Activated CD4-positive, alpha-beta memory T cell treated with anti-CD3 and anti-CD28 coated beads for 36 hours (primary cell): Measurements from ENCODE around the gene STRBP. TPM values are rescaled to one million over a fixed set of nuclear protein-coding genes. Genes with fewer than 3 reads are reported as not detected.
"Not testable (repeated sequence)": the region's sequence is repeated elsewhere in the genome, so short reads cannot be mapped to it uniquely, and the experiment has no call there.

Source experiments
- CTCF ChIA-PET: fragments of 350-600 bp; sonication (Branson Sonifier 250); formaldehyde crosslinking; loops from one replicate; lab custom pipeline; 2021; ENCODE audit warnings: antibody characterized with exemption, inconsistent platforms; lab: Charles Lee
- POLR2A ChIA-PET: fragments of 350-600 bp; sonication (Branson Sonifier 250); formaldehyde crosslinking; loops from one replicate; lab custom pipeline; 2021; ENCODE audit warnings: antibody characterized with exemption; lab: Charles Lee
- DNase-seq: peaks from one replicate; pipeline ENCODE4 v3.0.0-alpha.2; 2020
- H3K27ac Mint-ChIP-seq: one replicate; pipeline ENCODE4 v1.8.0; 2021; ENCODE audit warnings: mixed read lengths
- H3K27me3 Mint-ChIP-seq: one replicate; pipeline ENCODE4 v1.8.0; 2021; ENCODE audit warnings: mixed read lengths
- H3K36me3 Mint-ChIP-seq: one replicate; pipeline ENCODE4 v1.8.0; 2021; ENCODE audit warnings: mixed read lengths
- H3K4me1 Mint-ChIP-seq: one replicate; pipeline ENCODE4 v1.8.0; 2021; ENCODE audit warnings: low read depth, mixed read lengths
- H3K4me3 Mint-ChIP-seq: one replicate; pipeline ENCODE4 v1.8.0; 2021; ENCODE audit warnings: mild to moderate bottlenecking, mixed read lengths
- H3K9me3 Mint-ChIP-seq: one replicate; pipeline ENCODE4 v1.8.0; 2021; ENCODE audit warnings: mixed read lengths
- intact Hi-C: fragments of 100-400 bp; cut with micrococcal nuclease; formaldehyde crosslinking; loops from one replicate; pipeline ENCODE4 v1.15.1; 2023
- total RNA-seq, 2 experiments: library from RNA; stranded (reverse); gene quantifications; one replicate each; pipeline ENCODE4 v1.2.3, GENCODE V29; 2021

The STRBP gene
- total RNA-seq, 2 experiments from 2014 or later = 27.5 to 29.1 TPM

DNA sequence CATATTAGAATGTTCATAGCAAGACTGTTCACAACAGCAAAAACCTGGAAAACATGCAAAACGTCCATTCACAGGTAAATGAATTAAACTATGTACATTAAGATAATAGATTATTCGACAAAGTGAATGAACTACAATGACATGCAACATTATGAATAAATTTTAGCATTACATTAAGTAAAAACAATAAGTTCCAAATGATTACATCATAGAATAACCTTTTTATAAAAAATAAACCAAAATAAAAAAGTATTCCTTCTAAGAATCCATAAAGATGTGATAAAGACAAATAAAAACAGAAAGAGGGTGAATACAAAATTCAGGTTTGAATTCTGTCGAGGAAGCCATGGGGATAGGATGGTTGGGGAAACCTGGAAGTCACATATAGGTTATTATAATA, 57.3 kb downstream of the STRBP start:
- no peaks in the 10 kb centered on the region for H3K4me1 Mint-ChIP-seq
- intact Hi-C loops = no loop called here
- no peaks in the 10 kb centered on the region for H3K27me3 Mint-ChIP-seq
- POLR2A ChIA-PET = interaction anchor here (0.6 kb wide), 1 partner anchor 727 kb away, joined by 4 read pairs; no protein-coding TSS in a partner anchor
- no peaks in the 10 kb centered on the region for H3K36me3 Mint-ChIP-seq
- no peaks in the 10 kb centered on the region for H3K9me3 Mint-ChIP-seq
- no peak overlapping the region for H3K27ac Mint-ChIP-seq
- CTCF ChIA-PET = no interaction called here
- DNase-seq = no peak
- no peak overlapping the region for H3K4me3 Mint-ChIP-seq

GRCh38 chr9:123208626-123209174, 59.7 kb downstream of the STRBP start:
- Mint-ChIP-seq H3K36me3 (no peaks in the 10 kb centered on the region), H3K9me3 (no peaks in the 10 kb centered on the region), H3K4me3 (no peak overlapping the region), H3K27me3 (no peaks in the 10 kb centered on the region), H3K4me1 (no peaks in the 10 kb centered on the region), H3K27ac (no peak overlapping the region)
- DNase-seq = no peak
- CTCF ChIA-PET = interaction anchor here (1.3 kb wide), 1 partner anchor 145 kb away, joined by 3 read pairs; no protein-coding TSS in a partner anchor
- POLR2A ChIA-PET = no interaction called here
- intact Hi-C loops = no loop called here

DNA sequence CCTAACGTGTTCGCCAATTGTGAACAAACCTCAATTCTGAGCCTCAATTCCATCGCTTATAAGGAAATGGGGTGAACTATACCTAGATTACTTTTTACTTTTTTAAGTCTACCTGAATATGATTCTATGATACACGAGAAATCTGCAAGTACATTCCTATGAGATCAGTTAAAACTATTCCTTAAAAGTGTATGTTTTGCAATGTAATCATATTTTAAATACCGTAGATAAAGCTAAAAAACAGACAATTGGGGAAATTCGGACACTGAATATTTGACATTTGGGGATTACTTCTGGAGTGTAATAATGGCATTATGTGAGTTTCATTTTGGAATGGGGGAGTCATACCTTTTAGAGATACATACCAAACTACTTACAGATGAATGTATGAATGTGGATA, 62.3 kb downstream of the STRBP start:
- Mint-ChIP-seq H3K27me3 (no peaks in the 10 kb centered on the region), H3K36me3 (no peaks in the 10 kb centered on the region), H3K4me1 (no peaks in the 10 kb centered on the region), H3K27ac (no peak overlapping the region), H3K9me3 (no peaks in the 10 kb centered on the region), H3K4me3 (no peak overlapping the region)
- ChIA-PET CTCF (interaction anchor here (0.9 kb wide), 1 partner anchor 19 kb away, joined by 3 read pairs; no protein-coding TSS in a partner anchor), POLR2A (no interaction called here)
- intact Hi-C loops = no loop called here
- no peak for DNase-seq

DNA sequence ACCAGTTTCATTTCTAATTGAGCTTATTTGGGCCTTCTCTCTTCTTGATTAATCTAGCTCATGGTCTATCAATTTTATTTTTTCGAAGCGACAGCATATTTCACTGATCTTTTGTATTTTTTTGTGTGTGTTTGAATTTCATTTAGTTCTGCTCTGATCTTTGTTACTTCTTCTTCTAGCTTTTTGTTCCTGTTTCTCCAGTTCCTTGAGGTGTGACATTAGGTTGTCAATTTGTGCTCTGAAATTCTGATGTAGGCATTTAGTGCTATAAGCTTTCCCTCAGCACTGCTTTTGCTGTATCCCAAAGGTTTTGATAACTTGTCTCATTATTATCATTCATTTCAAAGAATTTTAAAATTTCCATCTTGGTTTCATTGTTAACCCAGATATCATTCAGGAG, 67.3 kb downstream of the STRBP start:
- H3K27ac Mint-ChIP-seq = no peak overlapping the region
- H3K4me1 Mint-ChIP-seq = no peaks in the 10 kb centered on the region
- no peaks in the 10 kb centered on the region for H3K9me3 Mint-ChIP-seq
- POLR2A ChIA-PET = no interaction called here
- no peaks in the 10 kb centered on the region for H3K27me3 Mint-ChIP-seq
- DNase-seq = no peak
- CTCF ChIA-PET = no interaction called here
- no peaks in the 10 kb centered on the region for H3K36me3 Mint-ChIP-seq
- H3K4me3 Mint-ChIP-seq = no peak overlapping the region
- intact Hi-C loops = no loop called here

- H3K4me3 Mint-ChIP-seq, POLR2A ChIA-PET, H3K27ac Mint-ChIP-seq: not testable (repeated sequence)
These were observed 67.9 kb downstream of the STRBP start for GRCh38 chr9:123200469-123200868.

DNA sequence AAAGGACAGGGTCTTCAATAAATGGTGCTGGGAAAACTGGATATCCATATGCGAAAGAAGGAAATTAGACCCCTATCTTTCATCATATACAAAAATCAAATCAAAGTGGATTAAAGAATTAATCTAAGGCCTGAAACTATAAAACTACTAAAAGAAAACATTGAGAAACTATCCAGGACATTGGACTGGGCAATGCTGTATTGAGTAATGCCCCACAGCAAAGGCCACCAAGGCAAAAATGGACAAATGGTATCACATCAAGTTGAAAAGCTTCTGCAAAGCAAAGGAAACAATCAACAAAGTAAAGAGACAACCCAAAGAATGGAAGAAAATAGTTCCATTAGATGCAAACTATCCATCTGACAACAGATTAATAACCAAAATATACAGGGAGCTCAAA, 72.3 kb downstream of the STRBP start:
- Mint-ChIP-seq H3K9me3 (no peaks in the 10 kb centered on the region), H3K4me1 (no peaks in the 10 kb centered on the region)
- no peak for DNase-seq

More at GRCh38 chr9:123200469-123200868, 67.9 kb downstream of the STRBP start:
- CTCF ChIA-PET, H3K9me3 Mint-ChIP-seq, H3K36me3 Mint-ChIP-seq, DNase-seq, intact Hi-C loops, H3K4me1 Mint-ChIP-seq, H3K27me3 Mint-ChIP-seq: not testable (repeated sequence)

GRCh38 chr9:123194023-123194422, 74.4 kb downstream of the STRBP start:
- Mint-ChIP-seq H3K9me3 (peaks cover under 1% of the 10 kb centered on the region), H3K27ac (no peak overlapping the region), H3K36me3 (no peaks in the 10 kb centered on the region), H3K27me3 (no peaks in the 10 kb centered on the region), H3K4me3 (no peak overlapping the region), H3K4me1 (no peaks in the 10 kb centered on the region)
- DNase-seq = no peak
- intact Hi-C loops = no loop called here
- CTCF ChIA-PET = no interaction called here
- POLR2A ChIA-PET = no interaction called here

More for the DNA sequence above, 72.3 kb downstream of the STRBP start:
- Mint-ChIP-seq H3K27me3 (no peaks in the 10 kb centered on the region), H3K27ac (no peak overlapping the region), H3K36me3 (no peaks in the 10 kb centered on the region), H3K4me3 (no peak overlapping the region)
- intact Hi-C loops = no loop called here
- ChIA-PET POLR2A (no interaction called here), CTCF (no interaction called here)

GRCh38 chr9:123191680-123192079, 76.7 kb downstream of the STRBP start:
- H3K9me3 Mint-ChIP-seq = peaks cover 4% of the 10 kb centered on the region
- no peaks in the 10 kb centered on the region for H3K36me3 Mint-ChIP-seq
- no peak overlapping the region for H3K4me3 Mint-ChIP-seq
- ChIA-PET CTCF (no interaction called here), POLR2A (no interaction called here)
- H3K4me1 Mint-ChIP-seq = no peaks in the 10 kb centered on the region
- H3K27me3 Mint-ChIP-seq = no peaks in the 10 kb centered on the region
- intact Hi-C loops = no loop called here
- DNase-seq = no peak
- no peak overlapping the region for H3K27ac Mint-ChIP-seq

DNA sequence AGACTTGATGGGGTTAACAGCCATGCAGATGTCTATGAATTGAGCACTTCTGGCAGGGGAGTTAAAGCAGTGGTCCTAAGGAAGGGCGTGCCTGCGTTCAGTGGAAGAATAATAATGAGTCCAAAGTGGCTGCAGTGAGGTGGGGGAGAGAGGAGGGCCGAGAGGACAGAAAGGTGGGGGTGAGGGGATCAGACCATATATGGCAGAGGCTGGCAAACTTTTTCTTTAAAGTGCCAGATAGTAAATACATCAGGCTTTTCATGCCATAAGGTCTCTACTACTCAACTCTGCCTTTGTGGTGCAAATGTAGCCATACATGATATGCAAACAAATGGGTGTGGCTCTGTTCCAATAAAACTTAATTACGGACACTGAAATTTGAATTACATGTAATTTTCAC, 77.1 kb downstream of the STRBP start:
- ChIA-PET CTCF (no interaction called here), POLR2A (no interaction called here)
- Mint-ChIP-seq H3K27me3 (no peaks in the 10 kb centered on the region), H3K36me3 (no peaks in the 10 kb centered on the region), H3K27ac (no peak overlapping the region), H3K9me3 (peaks cover 4% of the 10 kb centered on the region), H3K4me1 (no peaks in the 10 kb centered on the region), H3K4me3 (no peak overlapping the region)
- intact Hi-C loops = no loop called here
- no peak for DNase-seq

DNA sequence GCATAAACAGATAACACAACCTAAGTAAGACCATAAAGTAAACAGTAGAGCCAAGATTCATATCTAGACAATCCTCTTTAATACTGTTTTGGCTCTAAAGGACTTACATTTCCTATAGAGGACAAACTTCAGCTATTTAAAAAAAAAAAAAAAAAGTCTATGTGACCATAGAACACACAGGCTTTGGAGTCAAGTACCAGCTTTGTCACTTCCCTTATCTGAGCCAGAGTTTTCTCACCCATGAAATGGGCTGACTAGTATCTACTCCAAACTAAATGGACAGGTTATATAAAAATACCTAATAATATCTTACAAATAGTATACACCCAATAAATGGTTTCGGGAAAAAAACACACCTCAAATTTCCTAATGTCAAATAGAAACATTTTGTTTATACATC, 81.3 kb downstream of the STRBP start:
- intact Hi-C loops = no loop called here
- CTCF ChIA-PET = interaction anchor here (0.7 kb wide), 2 partner anchors 17 to 130 kb away, joined by 3 read pairs; no protein-coding TSS in a partner anchor
- no peak overlapping the region for H3K27ac Mint-ChIP-seq
- H3K9me3 Mint-ChIP-seq = peaks cover 4% of the 10 kb centered on the region
- DNase-seq = no peak
- H3K27me3 Mint-ChIP-seq = no peaks in the 10 kb centered on the region
- POLR2A ChIA-PET = no interaction called here
- no peaks in the 10 kb centered on the region for H3K4me1 Mint-ChIP-seq
- H3K36me3 Mint-ChIP-seq = peaks cover 2% of the 10 kb centered on the region
- no peak overlapping the region for H3K4me3 Mint-ChIP-seq

GRCh38 chr9:123186029-123186428, 82.4 kb downstream of the STRBP start:
- POLR2A ChIA-PET = not testable (repeated sequence)
- CTCF ChIA-PET = interaction anchor here (0.7 kb wide), 1 partner anchor 60 kb away, joined by 4 read pairs; no protein-coding TSS in a partner anchor

GRCh38 chr9:123176949-123177348, 91.4 kb downstream of the STRBP start:
- Mint-ChIP-seq H3K36me3 (peaks cover 14% of the 10 kb centered on the region), H3K4me3 (no peak overlapping the region), H3K4me1 (peaks cover 2% of the 10 kb centered on the region), H3K27me3 (no peaks in the 10 kb centered on the region), H3K9me3 (no peaks in the 10 kb centered on the region), H3K27ac (no peak overlapping the region)
- CTCF ChIA-PET = no interaction called here
- POLR2A ChIA-PET = no interaction called here
- intact Hi-C loops = no loop called here
- DNase-seq = no peak

More at GRCh38 chr9:123186029-123186428, 82.4 kb downstream of the STRBP start:
- intact Hi-C loops, DNase-seq, H3K4me3 Mint-ChIP-seq, H3K27me3 Mint-ChIP-seq, H3K9me3 Mint-ChIP-seq, H3K27ac Mint-ChIP-seq, H3K4me1 Mint-ChIP-seq, H3K36me3 Mint-ChIP-seq: not testable (repeated sequence)
